SW 1271 (cell line): ENCODE measurements around the gene KDM7A.

Source experiments
- DNase-seq, 2 experiments: peaks; one replicate each; lab custom pipeline; 2025; lab: John Stamatoyannopoulos, UW

KDM7A gene, protein sequence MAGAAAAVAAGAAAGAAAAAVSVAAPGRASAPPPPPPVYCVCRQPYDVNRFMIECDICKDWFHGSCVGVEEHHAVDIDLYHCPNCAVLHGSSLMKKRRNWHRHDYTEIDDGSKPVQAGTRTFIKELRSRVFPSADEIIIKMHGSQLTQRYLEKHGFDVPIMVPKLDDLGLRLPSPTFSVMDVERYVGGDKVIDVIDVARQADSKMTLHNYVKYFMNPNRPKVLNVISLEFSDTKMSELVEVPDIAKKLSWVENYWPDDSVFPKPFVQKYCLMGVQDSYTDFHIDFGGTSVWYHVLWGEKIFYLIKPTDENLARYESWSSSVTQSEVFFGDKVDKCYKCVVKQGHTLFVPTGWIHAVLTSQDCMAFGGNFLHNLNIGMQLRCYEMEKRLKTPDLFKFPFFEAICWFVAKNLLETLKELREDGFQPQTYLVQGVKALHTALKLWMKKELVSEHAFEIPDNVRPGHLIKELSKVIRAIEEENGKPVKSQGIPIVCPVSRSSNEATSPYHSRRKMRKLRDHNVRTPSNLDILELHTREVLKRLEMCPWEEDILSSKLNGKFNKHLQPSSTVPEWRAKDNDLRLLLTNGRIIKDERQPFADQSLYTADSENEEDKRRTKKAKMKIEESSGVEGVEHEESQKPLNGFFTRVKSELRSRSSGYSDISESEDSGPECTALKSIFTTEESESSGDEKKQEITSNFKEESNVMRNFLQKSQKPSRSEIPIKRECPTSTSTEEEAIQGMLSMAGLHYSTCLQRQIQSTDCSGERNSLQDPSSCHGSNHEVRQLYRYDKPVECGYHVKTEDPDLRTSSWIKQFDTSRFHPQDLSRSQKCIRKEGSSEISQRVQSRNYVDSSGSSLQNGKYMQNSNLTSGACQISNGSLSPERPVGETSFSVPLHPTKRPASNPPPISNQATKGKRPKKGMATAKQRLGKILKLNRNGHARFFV

DNA sequence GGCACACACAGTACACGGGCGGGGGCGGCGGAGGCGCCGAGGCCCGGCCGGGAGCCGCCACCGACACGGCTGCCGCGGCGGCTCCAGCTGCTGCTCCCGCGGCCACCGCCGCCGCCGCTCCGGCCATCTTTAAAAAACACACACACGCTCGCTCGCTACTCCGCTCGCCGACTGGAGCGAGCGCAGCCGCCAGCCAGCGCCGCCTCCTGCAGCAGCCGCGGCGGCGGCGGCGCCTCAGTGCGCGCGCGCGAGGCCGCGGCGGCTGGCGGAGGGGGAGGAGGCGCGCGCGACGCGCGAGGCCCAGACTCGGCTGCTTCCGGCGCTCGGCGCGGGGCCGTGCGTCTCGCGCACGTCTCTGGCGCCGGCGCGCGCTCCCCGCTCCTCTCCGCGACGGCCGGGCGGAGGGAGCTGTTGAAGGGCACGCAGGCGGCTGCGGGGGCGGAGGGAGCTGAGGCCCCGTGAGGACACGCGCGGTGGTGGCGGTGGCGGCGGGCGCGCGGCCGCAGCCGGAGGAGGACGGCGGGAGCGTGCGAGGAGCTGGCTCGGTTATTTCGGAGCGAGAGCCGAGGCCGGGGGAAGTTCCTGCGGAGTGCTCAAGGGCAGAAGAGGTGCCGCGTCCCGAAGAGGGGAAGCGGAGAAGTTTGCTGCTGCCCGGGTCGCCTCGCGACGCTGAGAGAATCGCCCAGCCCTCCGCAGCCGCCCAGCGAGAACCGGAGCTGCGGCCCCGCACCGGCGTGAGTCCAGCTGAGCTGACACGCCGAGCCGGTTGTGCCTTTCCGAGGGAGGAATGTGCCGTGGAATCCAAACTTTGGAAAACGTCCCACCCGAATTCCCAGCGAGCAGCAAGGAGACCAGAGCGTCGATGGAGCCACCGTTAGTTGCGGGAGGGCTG is at the start of gene KDM7A:
KDM7A (minus strand) TSS at position 173 of the 892 bp plus-strand sequence; CDS start at position 127, 46 bp downstream.
- peak; percentile 57 to 77 for DNase-seq

- no peak for DNase-seq
Measured at GRCh38 chr7:140225562-140226249, 48.9 kb upstream of the KDM7A start.

DNA sequence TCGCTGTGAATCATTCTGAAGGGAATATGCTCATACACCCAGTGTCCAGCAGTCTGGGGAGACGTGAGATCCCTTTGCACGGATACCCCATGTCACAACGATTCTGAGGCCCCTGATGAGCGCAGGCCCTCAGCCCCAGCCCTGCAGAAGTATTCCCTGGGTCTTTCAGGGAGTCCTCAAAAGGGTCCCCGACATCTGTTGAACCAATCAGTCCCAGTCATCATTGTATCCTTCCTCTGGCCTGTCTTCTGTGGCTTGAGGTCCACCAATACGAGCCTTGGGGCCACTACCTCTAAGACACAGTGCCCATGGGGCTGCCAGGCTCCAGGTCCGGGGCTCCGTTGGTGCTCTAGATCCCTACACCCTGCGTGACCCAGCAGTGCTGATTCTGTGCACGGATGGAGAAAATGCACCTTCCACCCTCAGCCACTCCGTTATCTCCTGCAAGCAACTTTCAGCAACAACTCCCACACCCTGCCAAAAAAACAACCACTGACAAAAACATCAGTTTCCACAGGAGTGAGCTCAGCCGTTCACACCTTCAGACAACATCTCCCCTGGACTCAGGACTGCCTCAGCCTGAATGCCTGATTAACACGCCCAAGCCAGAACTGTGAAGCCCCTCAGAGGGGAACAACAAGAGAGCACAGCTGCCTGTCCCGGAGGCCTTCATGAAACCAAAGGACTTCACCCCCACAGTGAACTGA is 46.9 kb upstream of the KDM7A start:
- no peak for DNase-seq

- DNase-seq: no peak
Measured at GRCh38 chr7:140222814-140223213, 46.0 kb upstream of the KDM7A start.

GRCh38 chr7:140219672-140220524 is 43.1 kb upstream of the KDM7A start:
- no peak for DNase-seq

DNA sequence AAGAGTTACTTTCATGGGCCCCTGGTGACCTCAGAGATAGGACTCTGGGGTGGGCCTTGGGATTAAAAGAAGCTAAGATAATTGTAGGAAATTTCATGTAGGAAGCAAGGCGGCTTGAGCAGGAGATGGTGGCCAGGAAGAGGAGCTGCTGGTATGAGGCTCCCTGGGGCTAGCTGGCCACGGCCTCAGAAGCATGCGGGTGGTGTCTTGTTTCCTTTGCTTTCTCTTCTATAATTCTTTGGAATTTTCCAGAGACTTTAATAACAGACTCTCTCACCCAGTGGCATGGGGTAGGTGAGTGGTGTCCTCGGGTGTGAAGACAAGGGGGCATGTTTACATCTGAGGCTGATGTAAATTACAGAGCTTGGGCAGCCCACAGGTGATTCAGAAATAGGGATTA is 41.9 kb upstream of the KDM7A start:
- DNase-seq: no peak

- DNase-seq: no peak
Measured at GRCh38 chr7:140217750-140218501, 41.1 kb upstream of the KDM7A start.

DNA sequence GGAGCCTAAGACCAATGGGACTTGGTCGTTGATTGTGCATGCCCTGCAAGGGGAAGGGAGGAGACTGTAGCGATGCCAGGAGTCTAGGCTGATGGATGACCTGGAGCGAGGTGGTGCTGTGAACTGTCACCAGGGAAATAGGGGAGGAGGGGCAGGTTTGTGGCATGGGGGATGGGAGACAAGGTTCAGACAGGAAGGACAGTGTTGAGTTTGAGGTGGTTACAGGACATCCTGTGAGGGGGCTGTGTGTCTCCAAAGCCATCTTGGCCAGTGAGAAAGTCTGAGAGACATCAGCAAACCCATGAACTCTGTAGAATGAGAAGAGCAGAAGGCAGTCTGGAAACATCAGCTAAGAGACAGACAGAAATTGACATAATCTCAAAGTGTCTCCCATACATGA is 38.5 kb upstream of the KDM7A start:
- no peak for DNase-seq

GRCh38 chr7:140214075-140214684 is 37.4 kb upstream of the KDM7A start:
- no peak for DNase-seq

GRCh38 chr7:140213684-140214074 is 36.9 kb upstream of the KDM7A start:
- no peak for DNase-seq

GRCh38 chr7:140212100-140212881 is 35.5 kb upstream of the KDM7A start:
- no peak for DNase-seq

DNA sequence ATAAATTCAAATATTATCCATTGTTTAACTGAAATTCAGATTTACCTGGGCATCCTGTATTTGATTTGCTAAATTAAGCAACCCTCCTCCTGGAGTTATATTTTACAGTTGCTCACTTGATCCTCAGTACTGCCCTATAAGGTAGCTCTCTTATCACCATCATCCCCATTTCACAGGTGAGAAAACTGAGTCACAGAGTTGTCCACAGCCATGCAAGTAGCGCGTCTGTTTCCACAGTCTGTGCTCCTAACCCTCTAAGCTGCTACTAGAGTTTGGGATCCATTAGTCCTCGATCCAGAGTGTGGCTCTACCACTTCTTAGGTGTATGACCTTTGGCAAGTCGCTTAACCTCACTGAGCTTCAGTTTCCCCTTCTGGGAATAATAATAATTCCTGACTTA is 34.9 kb upstream of the KDM7A start:
- no peak for DNase-seq

DNA sequence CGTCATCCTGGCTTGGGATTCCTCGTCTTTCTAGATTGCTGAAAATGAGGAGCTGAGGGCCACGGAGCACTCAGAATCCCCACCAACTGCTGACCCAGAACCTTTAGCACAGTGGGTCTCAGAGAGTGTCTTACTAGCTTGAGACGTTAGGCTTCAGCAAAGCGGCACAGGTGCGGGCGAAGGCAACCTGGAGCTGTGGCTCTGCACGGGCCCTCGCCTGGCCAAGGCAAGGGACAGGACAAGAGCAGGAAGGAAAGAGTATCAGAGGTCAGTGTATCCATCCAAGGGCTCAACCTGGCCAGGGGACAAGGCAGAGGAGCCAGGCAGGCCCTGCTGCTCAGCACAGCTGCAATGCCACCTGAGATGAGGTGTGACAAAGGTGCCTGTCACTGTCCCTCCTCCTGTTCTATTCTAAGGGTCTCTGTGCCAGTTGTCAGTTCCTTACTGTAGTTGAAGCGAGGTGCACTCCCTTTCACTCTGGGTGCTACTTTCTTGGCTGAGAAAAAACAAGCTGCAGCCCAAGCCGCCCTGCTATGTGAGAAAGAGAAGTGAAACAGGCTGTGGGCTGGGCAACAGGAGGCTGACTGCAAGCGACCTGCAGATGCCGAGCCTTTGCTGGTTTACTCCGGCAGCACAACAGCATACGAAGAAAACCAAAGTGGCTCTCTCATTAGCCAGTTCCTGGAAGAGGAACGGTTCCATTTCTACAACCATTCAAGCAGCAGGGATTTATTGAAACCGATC is 33.3 kb upstream of the KDM7A start:
- no peak for DNase-seq

GRCh38 chr7:140206616-140207389 is 30.0 kb upstream of the KDM7A start:
- DNase-seq: no peak

- DNase-seq: no peak
Measured at GRCh38 chr7:140205600-140205999, 28.8 kb upstream of the KDM7A start.

DNA sequence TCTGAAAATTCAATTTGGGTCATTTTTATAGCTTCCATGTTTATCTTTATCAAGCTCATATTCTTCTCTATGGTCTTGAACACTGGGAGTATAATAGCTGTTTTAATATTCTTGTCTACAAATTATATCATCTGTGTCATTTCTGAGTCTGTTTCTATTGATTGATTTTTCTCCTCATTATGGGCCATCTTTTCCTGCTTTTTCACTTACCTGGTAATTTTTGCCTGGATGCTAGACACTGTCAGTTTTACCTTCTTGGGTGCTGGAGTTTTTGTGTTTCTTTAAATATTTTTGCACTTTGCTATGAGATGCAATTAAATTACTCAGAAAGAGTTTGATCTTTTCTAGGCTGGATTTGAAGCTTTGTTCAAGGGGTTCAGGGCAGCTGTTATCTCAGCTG is 26.8 kb upstream of the KDM7A start:
- no peak for DNase-seq
